B cell (primary cell): ENCODE measurements around the gene CHD5. TPM values are rescaled to one million over a fixed set of nuclear protein-coding genes. Genes with fewer than 3 reads are reported as not detected.

ENCODE experiments used
- ATAC-seq: fragments of 200-7000 bp; cut with Tn5 transposase; one replicate; pipeline ENCODE4 v1.10.0; 2021; ENCODE audit warnings: low read depth, mild to moderate bottlenecking, moderate number of reproducible peaks, moderate library complexity
- CTCF ChIA-PET: fragments of 350-600 bp; sonication (Branson Sonifier 250); formaldehyde crosslinking; loops from one replicate; lab custom pipeline; 2021; ENCODE audit warnings: antibody characterized with exemption, inconsistent platforms; lab: Charles Lee
- POLR2A ChIA-PET: fragments of 350-600 bp; sonication (Branson Sonifier 250); formaldehyde crosslinking; loops from one replicate; lab custom pipeline; 2021; ENCODE audit warnings: antibody characterized with exemption; lab: Charles Lee
- DNase-seq: peaks from one replicate; pipeline ENCODE4 v3.0.0; 2013
- H2AFZ ChIP-seq: 2 replicates; pipeline ENCODE4 v1.6.1; 2012; ENCODE audit warnings: mild to moderate bottlenecking, low read depth, low read length; ENCODE audit not compliant: insufficient read depth, poor library complexity, severe bottlenecking
- H3K27ac ChIP-seq, 2 donors: 1 replicate in 1 of 2; 2 replicates in 1 of 2; pipeline ENCODE4 v1.5.1; 2012 to 2013; ENCODE audit warnings: low read length in 2 of 2, mild to moderate bottlenecking in 2 of 2, moderate library complexity in 1 of 2
- H3K27me3 ChIP-seq, 4 experiments: fragments of 200-600 bp in 1 of 4; sonication (generic) in 1 of 4; replicated peaks in 1 of 4; 1 replicate in 2 of 4; 2 replicates in 2 of 4; pipeline versions ENCODE4 v1.6.1 to v1.7.0; 2013 to 2016; ENCODE audit warnings: low read length in 3 of 4, mild to moderate bottlenecking in 2 of 4, mixed read lengths in 1 of 4, moderate library complexity in 1 of 4; ENCODE audit not compliant: insufficient read depth in 4 of 4, control insufficient read depth in 3 of 4; ENCODE audit errors: control extremely low read depth in 1 of 4
- H3K36me3 ChIP-seq, 2 experiments: replicated peaks in 1 of 2; 1 replicate in 1 of 2; 2 replicates in 1 of 2; pipeline versions ENCODE4 v1.6.1 to v1.7.1; 2013; ENCODE audit warnings: low read length in 1 of 2; ENCODE audit not compliant: insufficient read depth in 2 of 2, control insufficient read depth in 1 of 2; ENCODE audit errors: control extremely low read depth in 1 of 2, extremely low read depth in 1 of 2
- H3K4me1 ChIP-seq, 2 donors: fragments of 200-600 bp in 1 of 2; sonication (generic) in 1 of 2; 1 replicate in 1 of 2; 2 replicates in 1 of 2; pipeline versions ENCODE4 v1.5.1 to v1.6.1; 2013 to 2017; ENCODE audit warnings: low read length in 2 of 2; ENCODE audit not compliant: control insufficient read depth in 2 of 2, insufficient read depth in 2 of 2
- H3K4me2 ChIP-seq: replicated peaks from 2 replicates; pipeline ENCODE3; 2012; ENCODE audit warnings: mild to moderate bottlenecking, low read depth, low read length; ENCODE audit not compliant: poor library complexity, severe bottlenecking
- H3K4me3 ChIP-seq, 5 experiments: fragments of 200-600 bp in 1 of 5; sonication (generic) in 1 of 5; 1 replicate in 3 of 5; 2 replicates in 2 of 5; pipeline versions ENCODE4 v1.5.1 to v1.7.0; 2011 to 2016; ENCODE audit warnings: low read length in 4 of 5, mild to moderate bottlenecking in 4 of 5, low read depth in 2 of 5, control low read depth in 1 of 5, moderate library complexity in 1 of 5; ENCODE audit not compliant: insufficient read depth in 1 of 5; ENCODE audit errors: control extremely low read depth in 1 of 5, extremely low read depth in 1 of 5
- H3K79me2 ChIP-seq: fragments of 200-600 bp; sonication (generic); one replicate; pipeline ENCODE4 v1.6.0; 2016; ENCODE audit warnings: low read length; ENCODE audit not compliant: control insufficient read depth, insufficient read depth
- H3K9ac ChIP-seq: fragments of 200-600 bp; sonication (generic); 2 replicates; pipeline ENCODE4 v1.6.1; 2017; ENCODE audit warnings: mild to moderate bottlenecking, low read length, moderate library complexity
- H3K9me3 ChIP-seq, 3 donors: one replicate each; pipeline versions ENCODE4 v1.6.1 to v1.7.1; 2013; ENCODE audit warnings: low read length in 2 of 3; ENCODE audit not compliant: control insufficient read depth in 2 of 3, insufficient read depth in 1 of 3; ENCODE audit errors: control extremely low read depth in 1 of 3
- H4K20me1 ChIP-seq: 2 replicates; pipeline ENCODE4 v1.6.0; 2012; ENCODE audit warnings: mild to moderate bottlenecking, low read length; ENCODE audit not compliant: insufficient read depth, control insufficient read depth, poor library complexity, severe bottlenecking
- H3K27ac Mint-ChIP-seq: one replicate; pipeline ENCODE4 v1.8.0; 2021; ENCODE audit warnings: mixed read lengths
- H3K27me3 Mint-ChIP-seq: one replicate; pipeline ENCODE4 v1.8.0; 2021; ENCODE audit warnings: mixed read lengths
- H3K4me1 Mint-ChIP-seq: one replicate; pipeline ENCODE4 v1.8.0; 2021; ENCODE audit warnings: mixed read lengths
- H3K4me3 Mint-ChIP-seq: one replicate; pipeline ENCODE4 v1.8.0; 2021; ENCODE audit warnings: mixed read lengths
- H3K9me3 Mint-ChIP-seq: one replicate; pipeline ENCODE4 v1.8.0; 2022; ENCODE audit warnings: mixed read lengths; ENCODE audit not compliant: insufficient read depth
- CTCF ChIP-seq: fragments of 200-600 bp; IDR thresholded peaks from one replicate; pipeline ENCODE4 v1.8.0; 2022; ENCODE audit warnings: antibody characterized with exemption, mild to moderate bottlenecking
- EZH2 ChIP-seq: IDR thresholded peaks from 2 replicates; pipeline ENCODE4 v1.6.1; 2012; ENCODE audit warnings: borderline replicate concordance, low read depth, mild to moderate bottlenecking, moderate library complexity, low read length; ENCODE audit not compliant: insufficient read depth, poor library complexity, severe bottlenecking
- WGBS: methylation state at CpG from one replicate; pipeline ENCODE4 v1.1.5; 2013; ENCODE audit warnings: missing lambda C conversion rate; ENCODE audit not compliant: insufficient coverage; 5-methylcytosine and 5-hydroxymethylcytosine counted together
- intact Hi-C: fragments of 100-400 bp; cut with micrococcal nuclease; formaldehyde crosslinking; loops from one replicate; pipeline ENCODE4 v1.10.0; 2022
- polyA plus RNA-seq: library from polyadenylated mRNA; depleted of rRNA; stranded (reverse); fragments of >200 nt; gene quantifications from 2 replicates; pipeline ENCODE4 v1.2.3, GENCODE V29; 2012
- total RNA-seq, 2 donors: library from RNA; stranded (reverse); fragments of 120-200 nt in 1 of 2; gene quantifications; 1 replicate in 1 of 2; 2 replicates in 1 of 2; pipeline versions ENCODE4 v1.2.3 to v1.2.4, GENCODE V29; 2013 to 2022

CHD5 gene
- total and polyA plus RNA-seq, 2 donors (not counting 1 experiment from before 2014, with no cell fraction given) = 0.18 to 0.20 TPM

- H3K27me3 Mint-ChIP-seq = peaks cover 13% of the 10 kb centered on the region
- no peak for TF ChIP-seq CTCF
- no peak for TF ChIP-seq EZH2
- Histone ChIP-seq H3K27me3 (peaks cover 0 to 9% (median 1%) of the 10 kb centered on the region in 4 experiments), H3K27ac (no peak overlapping the region), H4K20me1 (no peaks in the 10 kb centered on the region), H3K4me1 (no peaks in the 10 kb centered on the region), H3K9me3 (no peaks in the 10 kb centered on the region), H3K36me3 (no peaks in the 10 kb centered on the region), H2AFZ (no peak overlapping the region), H3K4me2 (no peak overlapping the region), H3K4me3 (no peak overlapping the region), H3K79me2 (no peaks in the 10 kb centered on the region), H3K9ac (no peak overlapping the region)
- H3K27ac Mint-ChIP-seq = no peak overlapping the region
- no peak overlapping the region for H3K4me3 Mint-ChIP-seq
- H3K9me3 Mint-ChIP-seq = no peaks in the 10 kb centered on the region
- no peak for ATAC-seq
- intact Hi-C loops = no loop called here
- no peaks in the 10 kb centered on the region for H3K4me1 Mint-ChIP-seq
- DNase-seq = no peak
- 73% methylated on average over 12 of the region's 16 CpGs for WGBS
- ChIA-PET POLR2A (no interaction called here), CTCF (no interaction called here)
Observed at GRCh38 chr1:6170116-6170741, 9.9 kb downstream of the CHD5 start.

GRCh38 chr1:6168947-6169586 lies 11.1 kb downstream of the CHD5 start:
- intact Hi-C loops = no loop called here
- Mint-ChIP-seq H3K4me3 (no peak overlapping the region), H3K4me1 (no peaks in the 10 kb centered on the region), H3K27ac (no peak overlapping the region), H3K9me3 (no peaks in the 10 kb centered on the region), H3K27me3 (peaks cover 13% of the 10 kb centered on the region)
- TF ChIP-seq CTCF (no peak), EZH2 (no peak)
- Histone ChIP-seq H3K36me3 (no peaks in the 10 kb centered on the region), H3K9me3 (no peaks in the 10 kb centered on the region), H2AFZ (no peak overlapping the region), H4K20me1 (no peaks in the 10 kb centered on the region), H3K4me3 (no peak overlapping the region), H3K79me2 (no peaks in the 10 kb centered on the region), H3K27ac (no peak overlapping the region), H3K4me1 (no peaks in the 10 kb centered on the region), H3K9ac (no peak overlapping the region), H3K4me2 (no peak overlapping the region), H3K27me3 (peaks cover 0 to 9% (median 0%) of the 10 kb centered on the region in 4 experiments)
- ChIA-PET POLR2A (no interaction called here), CTCF (no interaction called here)
- ATAC-seq = no peak
- no peak for DNase-seq
- WGBS = 89% methylated on average over 12 of the region's 18 CpGs
